Sigmoid colon (tissue), 3 donors: Measurements from ENCODE around the gene CNTN2.

ENCODE experiments used
- POLR2A ChIP-seq, 2 donors: fragments of 450-650 bp; IDR thresholded peaks; one replicate each; pipeline ENCODE4 v1.6.1; 2016; ENCODE audit warnings: antibody characterized with exemption in 2 of 2, mild to moderate bottlenecking in 2 of 2, moderate library complexity in 2 of 2
- TF ChIP-seq, protein P1 (sequence below), 4 experiments: fragments of 450-650 bp in 3 of 4; fragments of 200-600 bp in 1 of 4; IDR thresholded peaks; one replicate each; pipeline ENCODE4 v1.5.1; 2016 to 2019; ENCODE audit warnings: antibody characterized with exemption in 4 of 4, mild to moderate bottlenecking in 3 of 4, moderate library complexity in 2 of 4

DNA sequence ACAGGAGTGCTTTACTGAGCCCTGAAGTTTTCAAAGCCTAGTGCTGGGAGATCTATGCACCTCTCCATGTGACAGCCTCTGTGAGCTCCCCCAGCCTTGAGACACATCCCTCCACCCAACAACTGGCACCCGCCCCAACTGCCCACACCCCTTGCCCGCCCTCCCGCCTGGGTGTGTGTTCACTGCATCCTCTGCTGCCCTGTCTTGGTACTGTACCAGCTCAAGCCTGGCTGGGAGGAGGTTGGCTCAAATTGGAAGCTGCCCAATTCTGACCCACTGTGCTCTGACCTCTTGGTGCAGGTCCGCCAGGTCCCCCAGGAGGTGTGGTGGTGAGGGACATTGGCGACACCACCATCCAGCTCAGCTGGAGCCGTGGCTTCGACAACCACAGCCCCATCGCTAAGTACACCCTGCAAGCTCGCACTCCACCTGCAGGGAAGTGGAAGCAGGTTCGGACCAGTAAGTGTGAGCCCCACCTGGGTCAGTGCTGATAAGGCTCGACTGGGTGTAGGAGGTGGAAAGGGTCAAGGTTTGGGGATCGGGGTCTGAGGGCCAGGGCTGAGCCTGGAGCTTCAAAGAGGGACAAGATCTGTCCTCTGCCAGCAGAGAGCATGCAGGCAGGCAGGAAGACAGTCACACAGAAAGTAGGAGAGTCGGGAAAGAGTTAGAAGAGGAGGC lies 23.3 kb downstream of the CNTN2 start:
- TF ChIP-seq, protein P1, sequence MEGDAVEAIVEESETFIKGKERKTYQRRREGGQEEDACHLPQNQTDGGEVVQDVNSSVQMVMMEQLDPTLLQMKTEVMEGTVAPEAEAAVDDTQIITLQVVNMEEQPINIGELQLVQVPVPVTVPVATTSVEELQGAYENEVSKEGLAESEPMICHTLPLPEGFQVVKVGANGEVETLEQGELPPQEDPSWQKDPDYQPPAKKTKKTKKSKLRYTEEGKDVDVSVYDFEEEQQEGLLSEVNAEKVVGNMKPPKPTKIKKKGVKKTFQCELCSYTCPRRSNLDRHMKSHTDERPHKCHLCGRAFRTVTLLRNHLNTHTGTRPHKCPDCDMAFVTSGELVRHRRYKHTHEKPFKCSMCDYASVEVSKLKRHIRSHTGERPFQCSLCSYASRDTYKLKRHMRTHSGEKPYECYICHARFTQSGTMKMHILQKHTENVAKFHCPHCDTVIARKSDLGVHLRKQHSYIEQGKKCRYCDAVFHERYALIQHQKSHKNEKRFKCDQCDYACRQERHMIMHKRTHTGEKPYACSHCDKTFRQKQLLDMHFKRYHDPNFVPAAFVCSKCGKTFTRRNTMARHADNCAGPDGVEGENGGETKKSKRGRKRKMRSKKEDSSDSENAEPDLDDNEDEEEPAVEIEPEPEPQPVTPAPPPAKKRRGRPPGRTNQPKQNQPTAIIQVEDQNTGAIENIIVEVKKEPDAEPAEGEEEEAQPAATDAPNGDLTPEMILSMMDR (IDR thresholded peaks at IDR 0.05) = no peak
- no peak for TF ChIP-seq POLR2A (IDR thresholded peaks at IDR 0.05)
